ENCODE data around the gene ARHGAP22.

ARHGAP22 gene

DNA sequence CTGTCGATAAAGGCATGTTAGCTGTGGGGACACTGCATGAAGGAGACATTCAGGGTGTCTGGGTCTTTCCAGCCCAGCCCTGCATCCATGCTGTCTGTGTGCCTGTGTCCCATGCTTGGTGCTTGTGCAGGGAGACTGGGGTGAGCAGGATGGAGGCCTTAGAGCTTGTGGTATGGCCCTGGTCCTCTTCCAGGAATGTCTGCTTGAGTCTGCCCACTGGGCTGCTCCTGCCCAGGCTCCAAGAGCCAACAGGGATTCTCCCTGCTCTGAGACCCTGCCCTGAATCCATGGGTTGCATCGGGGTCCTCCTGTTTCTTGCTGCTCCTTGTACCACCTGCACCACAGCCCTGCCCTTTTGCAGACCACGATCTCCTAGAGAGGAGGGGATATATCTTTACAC lies 31.4 kb upstream of the ARHGAP22 start:
- H3K4me1 ChIP-seq (ENCODE audit: insufficient read depth, poor library complexity, severe bottlenecking), result no peaks in the 10 kb centered on the region
- TF ChIP-seq, protein P1, sequence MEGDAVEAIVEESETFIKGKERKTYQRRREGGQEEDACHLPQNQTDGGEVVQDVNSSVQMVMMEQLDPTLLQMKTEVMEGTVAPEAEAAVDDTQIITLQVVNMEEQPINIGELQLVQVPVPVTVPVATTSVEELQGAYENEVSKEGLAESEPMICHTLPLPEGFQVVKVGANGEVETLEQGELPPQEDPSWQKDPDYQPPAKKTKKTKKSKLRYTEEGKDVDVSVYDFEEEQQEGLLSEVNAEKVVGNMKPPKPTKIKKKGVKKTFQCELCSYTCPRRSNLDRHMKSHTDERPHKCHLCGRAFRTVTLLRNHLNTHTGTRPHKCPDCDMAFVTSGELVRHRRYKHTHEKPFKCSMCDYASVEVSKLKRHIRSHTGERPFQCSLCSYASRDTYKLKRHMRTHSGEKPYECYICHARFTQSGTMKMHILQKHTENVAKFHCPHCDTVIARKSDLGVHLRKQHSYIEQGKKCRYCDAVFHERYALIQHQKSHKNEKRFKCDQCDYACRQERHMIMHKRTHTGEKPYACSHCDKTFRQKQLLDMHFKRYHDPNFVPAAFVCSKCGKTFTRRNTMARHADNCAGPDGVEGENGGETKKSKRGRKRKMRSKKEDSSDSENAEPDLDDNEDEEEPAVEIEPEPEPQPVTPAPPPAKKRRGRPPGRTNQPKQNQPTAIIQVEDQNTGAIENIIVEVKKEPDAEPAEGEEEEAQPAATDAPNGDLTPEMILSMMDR (IDR thresholded peaks at IDR 0.05; ENCODE audit: poor library complexity, severe bottlenecking), result no peak
- no peaks in the 10 kb centered on the region for H3K9me3 ChIP-seq (ENCODE audit: severe bottlenecking)
- ATAC-seq (ENCODE audit: low read depth), result no peak
- no peak overlapping the region for H3K27ac ChIP-seq (ENCODE audit: poor library complexity, severe bottlenecking)
- H3K36me3 ChIP-seq (ENCODE audit: low read depth), result no peaks in the 10 kb centered on the region
- H3K27me3 ChIP-seq (ENCODE audit: insufficient read depth, poor library complexity, severe bottlenecking), result peaks cover under 1% of the 10 kb centered on the region
- no peak overlapping the region for H3K4me3 ChIP-seq (ENCODE audit: severe bottlenecking)
- DNase-seq (ENCODE audit: low spot score), result no peak

DNA sequence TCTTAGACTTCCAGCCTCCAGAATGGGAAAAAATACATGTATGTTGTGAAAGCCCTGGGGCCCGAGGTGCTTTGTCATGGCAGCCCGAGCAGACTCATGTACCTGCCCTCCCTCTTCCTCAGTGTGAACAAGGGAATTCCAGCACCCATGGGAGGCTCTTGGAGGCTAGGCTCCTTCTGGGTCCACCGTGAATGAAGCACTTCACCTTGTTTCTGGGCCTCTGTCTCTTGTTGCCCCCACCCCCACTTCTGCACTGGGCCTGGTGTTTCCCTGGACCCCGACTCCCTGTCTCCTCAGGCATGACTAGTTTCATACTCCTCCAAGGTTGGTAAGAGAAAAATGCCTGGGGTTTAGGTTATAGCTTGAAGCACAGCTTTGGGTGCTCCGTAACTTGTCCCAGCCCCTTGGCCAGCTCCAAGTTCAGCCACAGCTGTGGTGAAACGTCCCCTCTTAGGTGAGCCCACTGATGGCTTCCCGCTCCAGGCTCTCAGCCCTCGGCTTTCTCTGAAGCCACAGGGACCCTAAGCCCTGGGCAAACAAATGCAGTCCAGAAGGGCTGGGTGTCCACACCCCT lies 30.2 kb upstream of the ARHGAP22 start:
- Histone ChIP-seq H3K4me1 (ENCODE audit: insufficient read depth, poor library complexity, severe bottlenecking) (no peaks in the 10 kb centered on the region), H3K27me3 (ENCODE audit: insufficient read depth, poor library complexity, severe bottlenecking) (peaks cover 6% of the 10 kb centered on the region), H3K36me3 (ENCODE audit: low read depth) (no peaks in the 10 kb centered on the region), H3K4me3 (ENCODE audit: severe bottlenecking) (no peak overlapping the region), H3K27ac (ENCODE audit: poor library complexity, severe bottlenecking) (no peak overlapping the region), H3K9me3 (ENCODE audit: severe bottlenecking) (no peaks in the 10 kb centered on the region)
- ATAC-seq (ENCODE audit: low read depth) (no peak), DNase-seq (ENCODE audit: low spot score) (no peak)
- TF ChIP-seq, protein P1 (IDR thresholded peaks at IDR 0.05; ENCODE audit: poor library complexity, severe bottlenecking), result no peak

DNA sequence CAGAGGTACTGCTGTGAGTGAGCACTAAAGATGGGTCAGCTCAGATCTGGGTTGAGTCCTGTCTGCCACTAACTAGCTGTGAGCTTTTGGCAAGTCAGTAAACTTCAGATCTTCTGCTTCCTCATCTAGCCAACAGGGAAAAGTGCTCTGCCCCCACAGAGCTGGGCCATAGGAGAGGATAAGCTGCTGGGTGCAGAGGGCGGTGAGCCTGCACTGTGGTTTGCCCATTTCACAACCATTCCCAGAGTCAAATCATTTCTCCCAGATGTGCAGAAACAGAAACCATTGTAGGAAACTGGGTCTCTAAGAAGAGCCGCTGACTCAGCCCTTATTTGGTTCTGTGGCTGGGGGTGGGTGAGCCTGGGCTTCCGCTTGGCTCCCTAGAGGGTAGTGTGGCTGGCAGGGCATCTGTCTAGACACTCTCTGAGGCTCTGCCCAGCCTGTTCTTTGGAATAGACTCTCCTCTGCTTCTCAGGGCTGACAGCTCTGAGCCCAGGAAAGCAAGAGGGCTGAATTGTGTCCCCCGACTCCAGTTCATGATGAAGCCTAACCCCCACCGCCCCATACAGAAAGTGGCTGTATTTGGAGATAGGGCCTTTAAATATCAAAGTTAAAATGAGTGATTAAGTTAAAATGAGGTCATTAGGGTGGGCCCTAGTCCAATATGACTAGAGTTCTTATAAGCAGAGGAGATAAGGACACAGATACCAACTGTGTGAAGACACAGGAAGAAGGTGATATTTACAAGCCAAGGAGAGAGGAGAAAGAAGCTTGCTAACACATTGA lies 29.5 kb upstream of the ARHGAP22 start:
- no peaks in the 10 kb centered on the region for H3K9me3 ChIP-seq (ENCODE audit: severe bottlenecking)
- peaks cover 6% of the 10 kb centered on the region for H3K27me3 ChIP-seq (ENCODE audit: insufficient read depth, poor library complexity, severe bottlenecking)
- ATAC-seq (ENCODE audit: low read depth) (no peak), DNase-seq (ENCODE audit: low spot score) (no peak)
- TF ChIP-seq, protein P1 (IDR thresholded peaks at IDR 0.05; ENCODE audit: poor library complexity, severe bottlenecking), result no peak
- H3K36me3 ChIP-seq (ENCODE audit: low read depth), result no peaks in the 10 kb centered on the region
- H3K4me1 ChIP-seq (ENCODE audit: insufficient read depth, poor library complexity, severe bottlenecking), result no peaks in the 10 kb centered on the region
- no peak overlapping the region for H3K4me3 ChIP-seq (ENCODE audit: severe bottlenecking)
- no peak overlapping the region for H3K27ac ChIP-seq (ENCODE audit: poor library complexity, severe bottlenecking)

DNA sequence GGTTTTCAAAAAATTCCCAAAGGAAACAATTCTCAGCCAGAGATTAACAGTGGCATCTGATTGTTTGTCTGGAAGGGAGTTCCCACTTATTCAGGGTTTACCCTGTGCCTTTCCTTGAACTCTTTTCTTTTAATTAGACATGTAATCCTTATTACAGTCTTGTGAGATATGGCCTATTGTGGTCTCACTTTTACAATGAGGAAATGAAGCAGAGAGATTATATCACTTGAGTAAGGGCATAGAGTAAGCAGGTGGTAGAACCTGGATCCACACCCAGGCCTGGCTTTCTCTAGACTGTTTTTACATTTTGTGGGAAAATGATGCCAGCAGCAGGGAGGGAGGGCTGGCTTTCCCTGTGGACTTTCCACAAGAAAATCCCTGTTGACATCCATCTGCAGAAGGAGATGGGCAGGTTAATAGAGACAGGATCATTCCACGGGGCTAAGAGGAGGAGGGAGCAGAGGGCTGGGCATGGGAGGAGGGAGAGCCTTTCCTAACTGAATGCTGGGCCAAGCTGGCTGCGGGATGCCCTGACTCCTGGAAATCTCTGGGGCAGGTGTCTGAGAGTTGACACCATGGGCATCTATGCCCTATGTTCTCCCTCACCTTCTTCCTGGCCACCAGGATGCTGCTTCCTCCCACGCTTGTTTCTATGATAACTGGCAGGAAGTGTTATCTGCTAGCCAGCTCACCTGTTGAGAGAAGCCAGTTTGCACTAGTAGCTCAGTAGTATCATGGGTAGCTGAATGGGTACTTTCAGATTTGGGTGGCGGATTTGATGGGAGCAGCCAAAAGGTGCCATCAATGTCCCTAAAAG lies 28.7 kb upstream of the ARHGAP22 start:
- H3K4me1 ChIP-seq (ENCODE audit: insufficient read depth, poor library complexity, severe bottlenecking), result no peaks in the 10 kb centered on the region
- H3K27me3 ChIP-seq (ENCODE audit: insufficient read depth, poor library complexity, severe bottlenecking), result peaks cover 6% of the 10 kb centered on the region
- ATAC-seq (ENCODE audit: low read depth) (no peak), DNase-seq (ENCODE audit: low spot score) (no peak)
- TF ChIP-seq, protein P1 (IDR thresholded peaks at IDR 0.05; ENCODE audit: poor library complexity, severe bottlenecking), result no peak
- H3K4me3 ChIP-seq (ENCODE audit: severe bottlenecking), result no peak overlapping the region
- no peak overlapping the region for H3K27ac ChIP-seq (ENCODE audit: poor library complexity, severe bottlenecking)
- H3K9me3 ChIP-seq (ENCODE audit: severe bottlenecking), result no peaks in the 10 kb centered on the region
- H3K36me3 ChIP-seq (ENCODE audit: low read depth), result no peaks in the 10 kb centered on the region
